Activated T-helper 1 cell treated with anti-CD3 and anti-CD28 coated beads, Interleukin-2, amount 50 U/mL, for 16 hours (primary cell): ENCODE data around the gene IL33.

ENCODE experiments used
- DNase-seq, 2 donors: peaks; one replicate each; pipeline ENCODE4 v3.0.0-alpha.2; 2020; ENCODE audit warnings: low read depth in 1 of 2, low spot score in 1 of 2

Gene IL33

DNA sequence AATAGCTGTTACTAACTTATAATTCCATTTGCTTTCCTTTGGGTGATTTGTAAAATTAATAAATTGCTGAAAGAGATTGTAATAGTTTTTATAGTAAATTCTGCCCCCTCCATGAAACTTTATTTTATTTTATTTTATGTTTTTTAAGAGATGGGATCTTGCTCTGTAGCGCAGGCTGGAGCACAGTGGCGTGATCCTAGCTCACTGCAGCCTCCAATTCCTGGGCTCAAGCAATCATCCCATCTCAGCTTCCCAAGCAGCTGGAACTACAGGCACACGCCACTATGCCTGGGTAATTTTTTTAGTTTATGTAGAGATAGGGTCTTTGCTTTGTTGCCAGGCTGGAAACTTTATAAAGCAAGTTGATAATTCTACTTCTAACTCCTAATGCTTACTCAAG is 395 bp downstream of the IL33 start:
- DNase-seq, result no peak

DNA sequence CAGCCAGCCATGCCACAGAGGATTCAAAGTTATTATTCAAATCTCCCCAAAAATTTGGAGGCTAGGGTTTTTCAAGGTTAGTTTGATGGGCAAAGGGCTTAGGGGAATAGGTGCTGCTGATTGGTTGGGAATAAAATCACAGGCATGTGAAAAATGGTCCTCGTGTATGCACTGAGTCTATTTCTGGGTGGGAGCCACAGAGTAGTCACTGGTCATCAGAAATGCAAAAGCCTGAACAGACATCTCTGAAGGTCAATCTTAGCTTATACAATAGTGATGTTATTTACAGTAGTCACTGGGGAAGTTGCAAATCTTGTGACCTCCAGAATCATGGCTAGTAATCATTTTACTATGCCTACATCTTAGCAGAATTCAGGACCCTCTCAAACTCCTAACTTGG is 1.3 kb downstream of the IL33 start:
- no peak for DNase-seq

DNA sequence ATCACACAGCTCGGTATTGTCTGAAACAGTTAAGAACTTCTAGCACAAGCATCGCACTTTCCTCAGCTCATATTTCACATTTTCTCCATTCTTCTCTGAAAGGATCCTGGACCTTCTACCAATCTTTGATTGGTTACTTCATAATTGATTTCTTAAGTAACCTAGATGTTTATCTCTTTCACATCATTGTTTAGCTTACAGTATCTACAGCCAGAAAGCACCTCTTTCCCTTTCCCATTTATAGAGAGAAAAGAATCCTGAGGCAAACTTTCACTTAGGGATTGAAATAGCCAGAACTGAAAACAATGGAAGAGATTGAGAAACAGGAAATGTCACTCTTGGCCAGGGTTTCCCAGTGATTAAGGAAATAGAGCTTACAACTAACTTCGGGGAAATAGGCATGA is 2.5 kb downstream of the IL33 start:
- DNase-seq, result no peak

DNA sequence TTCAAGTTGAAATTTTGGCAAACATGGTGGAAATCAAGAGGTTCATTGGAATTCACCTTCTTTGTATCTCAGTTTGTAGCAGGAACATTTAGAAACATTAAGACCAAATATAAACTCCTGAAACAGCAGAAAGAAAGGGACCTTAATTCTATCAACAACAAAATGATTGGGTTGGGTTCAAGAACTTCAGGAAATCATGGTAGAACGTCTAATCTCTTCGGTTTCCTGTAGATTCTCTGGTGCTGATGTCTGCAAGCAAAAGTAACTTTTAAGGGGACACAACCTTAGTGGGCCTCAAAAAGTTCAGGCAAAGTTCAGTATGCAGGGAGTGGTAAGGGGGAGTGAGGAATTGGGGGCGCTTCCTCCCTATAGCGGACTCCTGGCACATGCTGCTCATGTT is 3.4 kb downstream of the IL33 start:
- no peak for DNase-seq

DNA sequence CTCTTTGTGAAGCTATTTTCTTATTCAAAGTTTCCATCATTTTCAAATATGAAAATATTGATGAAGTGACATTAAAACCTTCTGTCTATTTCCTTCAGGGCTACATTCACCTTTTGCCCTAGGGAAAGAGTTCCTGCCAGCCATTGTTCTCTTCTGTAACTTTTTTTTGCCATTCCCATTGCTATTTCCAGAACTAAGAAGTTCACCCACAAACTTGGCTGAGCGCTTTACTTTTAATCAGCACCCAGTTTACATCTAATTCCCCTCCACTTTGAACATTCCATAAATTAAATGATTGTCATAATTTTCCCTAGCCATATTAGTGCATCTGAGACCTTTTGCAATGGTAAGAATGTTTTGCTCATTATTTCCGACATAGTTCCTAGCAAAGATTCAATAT is 4.4 kb downstream of the IL33 start:
- no peak for DNase-seq

DNA sequence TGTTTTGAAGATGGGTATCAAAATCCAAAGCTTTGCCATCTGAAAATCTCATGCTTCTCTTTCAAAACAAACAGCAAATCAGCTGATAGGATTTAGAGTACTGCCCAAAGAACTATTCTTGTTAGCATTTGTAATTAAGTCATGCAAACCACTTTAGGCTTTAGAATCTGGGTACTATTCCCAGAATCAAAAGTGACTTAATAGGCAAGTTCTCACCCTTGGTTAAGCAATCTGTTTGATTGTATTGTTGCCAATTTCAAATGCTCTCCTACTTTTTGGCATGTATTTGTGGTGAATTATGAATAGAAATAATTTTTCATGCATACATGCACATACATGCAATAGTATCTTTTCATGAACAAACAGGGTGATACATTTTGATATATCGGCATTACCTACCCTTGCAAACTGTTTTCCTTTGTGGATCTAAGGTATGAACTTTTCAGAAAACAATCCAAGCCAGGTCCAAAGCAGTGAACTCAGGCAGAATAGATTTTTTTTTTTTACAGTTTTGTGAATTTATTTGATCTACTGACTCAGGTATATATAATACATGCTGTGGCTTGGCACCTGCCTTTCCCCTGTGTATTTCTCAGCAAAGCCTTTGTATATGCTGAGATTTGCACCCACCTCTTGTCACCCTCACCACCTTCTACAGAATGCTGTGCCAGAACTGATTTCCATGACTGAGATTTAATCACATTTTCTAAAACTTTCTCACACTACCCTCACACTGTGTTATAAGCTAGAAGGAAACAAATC is 9.0 kb downstream of the IL33 start:
- DNase-seq, result no peak

DNA sequence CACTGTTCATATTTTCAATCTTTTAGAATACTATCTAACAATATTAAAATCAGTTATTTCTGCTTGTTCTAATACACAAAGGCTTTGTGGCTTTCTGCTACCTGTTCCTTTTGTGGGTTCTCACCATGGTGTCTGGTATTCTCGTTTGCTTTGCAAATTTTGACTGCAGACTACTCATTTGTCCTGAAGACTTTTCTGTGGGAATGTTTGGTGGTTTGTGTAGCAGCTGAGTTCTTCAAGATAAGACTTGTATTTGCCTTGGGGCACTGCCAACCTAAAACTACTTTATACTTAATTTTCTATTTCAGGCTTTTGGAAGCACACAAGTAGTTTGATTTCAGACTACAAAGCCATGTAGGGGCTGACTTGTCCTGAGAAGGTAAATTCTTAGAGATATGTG is 11.1 kb downstream of the IL33 start:
- DNase-seq, result no peak

DNA sequence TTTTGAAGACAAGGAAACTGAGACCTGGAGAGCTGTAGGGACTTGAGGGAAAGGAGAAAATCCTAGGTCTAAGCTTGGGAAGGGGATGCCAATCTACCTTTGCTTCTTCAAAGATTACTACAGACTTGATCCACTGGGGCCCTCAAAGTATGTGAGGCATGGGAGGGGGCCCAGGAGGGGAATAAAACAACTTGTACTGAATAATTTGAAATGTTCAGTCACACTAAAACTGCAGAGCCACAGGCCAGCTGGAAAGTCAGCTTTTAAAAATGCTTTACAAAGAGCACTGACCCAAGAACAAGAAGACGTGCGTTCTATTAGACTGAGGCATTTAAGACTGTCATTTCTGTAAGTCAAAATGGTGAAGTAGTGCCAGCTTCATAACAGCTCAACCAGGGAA is 13.6 kb downstream of the IL33 start:
- no peak for DNase-seq

DNA sequence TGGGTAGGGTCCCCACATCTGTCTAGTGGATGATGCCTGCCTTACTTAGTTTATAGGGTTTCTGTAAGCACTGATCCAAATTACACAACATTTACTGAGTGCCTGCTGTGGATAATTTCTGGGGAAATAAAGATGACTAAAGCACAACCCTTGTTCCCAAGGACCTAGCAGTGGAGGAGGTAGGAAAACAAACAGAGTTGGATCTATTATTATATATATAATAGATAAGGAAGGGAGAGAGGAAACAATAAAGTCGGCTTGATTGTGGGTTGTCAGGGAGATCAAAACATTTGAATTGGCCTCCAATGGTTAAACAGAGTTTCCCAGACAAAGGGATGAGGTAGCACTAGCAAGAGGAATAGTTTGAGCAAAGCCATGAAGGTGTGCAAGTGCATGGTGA is 14.0 kb downstream of the IL33 start:
- DNase-seq, result no peak

DNA sequence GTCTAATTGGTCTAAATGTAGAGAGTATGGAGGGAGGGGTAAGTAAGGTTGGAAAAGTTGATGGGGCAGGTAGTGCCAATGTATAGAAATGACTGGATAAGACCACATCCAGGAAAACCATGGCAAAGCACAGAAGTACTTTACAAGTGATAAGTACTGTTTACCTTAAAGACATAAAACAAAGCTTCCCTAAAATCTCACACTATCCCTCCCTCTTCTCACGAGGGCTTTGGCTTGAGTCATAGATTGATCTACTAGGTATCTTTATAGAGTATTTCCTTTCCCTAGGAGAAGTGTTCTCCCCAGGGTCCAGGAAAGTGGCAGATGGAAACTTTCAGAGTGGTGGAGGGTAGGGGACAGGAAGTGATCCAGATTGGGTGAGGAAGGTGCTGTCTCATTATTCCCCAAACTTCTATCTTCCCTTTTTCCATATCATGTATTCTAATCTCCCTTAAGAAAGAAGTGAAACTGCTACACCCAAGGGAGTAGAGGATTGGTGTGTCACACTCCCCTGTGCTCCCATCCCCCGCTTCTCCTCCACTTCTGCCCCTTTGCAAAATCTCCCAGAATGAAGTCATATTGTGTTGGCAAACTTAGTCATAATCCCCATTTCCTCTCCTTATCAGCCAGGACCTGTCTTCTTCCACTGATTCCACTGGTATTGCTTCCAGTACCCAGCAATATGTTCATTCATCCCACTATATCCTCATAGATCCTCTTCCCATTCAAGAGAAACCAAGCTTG is 14.6 kb downstream of the IL33 start:
- DNase-seq, result no peak

DNA sequence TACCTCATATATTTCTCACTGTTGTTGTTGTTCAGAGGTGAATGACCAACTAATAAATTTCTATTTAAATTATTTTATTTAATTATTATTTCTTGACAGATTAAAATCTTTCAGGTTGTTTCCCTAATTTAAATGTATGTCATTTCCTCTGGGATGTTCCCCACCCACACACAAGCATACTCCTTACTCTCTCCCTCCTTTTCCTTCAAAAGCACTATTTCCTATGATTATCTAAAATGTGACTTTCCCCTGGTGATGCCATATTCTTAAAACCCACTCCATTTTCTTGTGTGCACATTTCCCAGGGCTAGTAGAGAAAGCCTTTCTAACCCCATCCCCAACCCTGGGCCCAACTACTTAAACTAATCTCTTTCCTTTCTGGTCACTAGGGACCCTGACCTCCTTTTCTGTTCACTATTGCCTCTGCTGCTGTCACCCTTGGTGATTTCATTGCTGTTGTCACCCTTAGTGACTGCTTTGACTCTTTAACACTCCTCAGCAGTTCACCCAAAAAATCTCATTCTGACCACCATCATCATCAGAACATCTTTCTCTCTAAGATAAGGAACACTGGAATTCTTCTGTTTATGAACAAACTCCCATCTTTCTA is 16.8 kb downstream of the IL33 start:
- DNase-seq, result no peak

DNA sequence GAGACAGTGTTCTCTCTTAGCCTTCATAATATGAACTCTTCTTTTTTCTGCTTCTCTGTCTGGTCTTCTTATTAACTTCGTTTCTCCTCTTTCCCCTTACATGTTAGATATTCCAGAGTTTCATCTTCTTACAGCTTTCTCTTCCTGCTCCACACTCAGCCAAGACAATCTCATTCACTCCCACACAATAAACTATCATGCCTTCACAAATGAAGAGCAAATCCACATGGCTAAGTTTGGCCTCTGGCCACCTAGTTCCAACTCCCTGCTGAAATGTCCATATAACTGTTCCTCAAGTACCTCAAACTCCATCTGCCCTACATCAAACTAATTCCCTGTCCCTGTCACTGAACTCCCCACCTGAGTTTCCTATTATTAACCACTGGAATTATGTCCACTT is 18.4 kb downstream of the IL33 start:
- DNase-seq, result no peak

DNA sequence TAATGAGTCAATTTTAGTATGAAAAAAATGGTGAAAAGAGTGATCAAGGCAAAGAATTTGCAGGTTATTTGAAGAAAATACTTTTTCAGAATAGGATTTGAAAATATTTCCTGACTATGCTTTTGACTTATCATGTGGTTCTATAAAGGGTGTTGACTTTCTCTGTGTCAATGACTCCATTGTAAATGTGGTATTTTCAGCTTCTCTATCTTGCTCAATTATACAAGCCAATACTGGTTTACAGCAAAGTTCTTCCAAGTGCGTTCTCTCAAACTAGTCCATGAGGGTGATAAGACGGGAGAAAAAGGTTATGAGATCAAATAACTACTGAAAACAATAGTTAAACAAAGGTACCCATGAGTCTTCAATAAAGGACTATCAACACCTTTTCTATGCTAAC is 21.7 kb downstream of the IL33 start:
- DNase-seq, result no peak

DNA sequence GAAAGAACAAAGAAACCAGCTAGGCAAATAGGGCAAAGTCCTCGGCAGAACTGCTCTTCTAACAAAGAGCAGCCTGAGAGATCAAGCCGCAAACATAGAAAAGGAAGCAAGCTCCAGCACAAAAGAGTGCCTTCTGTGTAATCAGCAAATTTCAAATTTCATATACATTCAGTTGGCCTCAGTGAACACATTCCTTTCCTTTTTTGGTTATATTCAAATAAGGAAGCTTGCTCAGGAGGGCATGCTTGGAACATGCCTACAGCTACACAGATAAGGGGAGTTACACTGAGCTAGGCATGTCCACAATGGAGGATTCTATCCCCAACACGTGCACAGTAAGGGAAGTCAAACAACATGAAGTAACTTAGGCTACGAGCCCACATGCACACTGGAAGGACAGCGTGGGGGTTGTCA is 23.4 kb downstream of the IL33 start:
- DNase-seq, result no peak

DNA sequence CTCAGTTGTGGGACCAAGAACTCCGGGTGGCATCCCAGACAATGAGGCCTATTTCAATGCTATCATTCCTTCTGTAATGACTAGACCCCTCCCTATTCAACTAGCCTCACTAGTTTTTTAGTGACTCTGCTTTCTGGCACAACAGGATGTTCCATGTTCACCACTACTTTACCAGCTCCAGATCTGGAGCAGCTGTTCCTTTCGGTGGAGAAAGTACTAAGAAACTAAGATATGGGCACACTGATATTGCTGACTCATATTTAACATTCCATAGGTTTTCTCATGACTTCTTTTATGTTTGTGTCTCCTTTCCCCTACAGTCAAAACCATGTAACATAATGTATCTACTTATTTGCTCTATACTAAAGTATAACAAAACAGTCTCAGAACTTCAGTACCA is 24.1 kb downstream of the IL33 start:
- no peak for DNase-seq

DNA sequence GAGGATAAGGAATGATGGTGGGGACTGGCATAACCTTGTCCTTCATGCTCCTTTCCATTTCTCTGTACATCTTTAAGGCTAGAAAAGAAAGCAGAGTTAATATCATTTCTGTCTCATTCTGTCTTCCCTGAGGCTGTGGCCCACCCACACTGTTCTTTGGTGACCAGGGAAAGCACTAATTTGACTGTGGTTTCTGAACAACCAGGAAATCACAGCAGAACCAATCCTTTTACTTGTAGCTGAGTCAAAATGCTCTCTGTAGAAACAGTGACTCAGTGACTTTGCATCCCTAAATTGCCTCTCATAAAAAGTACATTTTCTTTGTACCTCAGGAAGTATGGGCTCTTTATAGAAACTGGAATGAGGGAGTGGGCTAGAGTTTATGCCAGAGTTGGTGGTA is 28.1 kb downstream of the IL33 start:
- no peak for DNase-seq

DNA sequence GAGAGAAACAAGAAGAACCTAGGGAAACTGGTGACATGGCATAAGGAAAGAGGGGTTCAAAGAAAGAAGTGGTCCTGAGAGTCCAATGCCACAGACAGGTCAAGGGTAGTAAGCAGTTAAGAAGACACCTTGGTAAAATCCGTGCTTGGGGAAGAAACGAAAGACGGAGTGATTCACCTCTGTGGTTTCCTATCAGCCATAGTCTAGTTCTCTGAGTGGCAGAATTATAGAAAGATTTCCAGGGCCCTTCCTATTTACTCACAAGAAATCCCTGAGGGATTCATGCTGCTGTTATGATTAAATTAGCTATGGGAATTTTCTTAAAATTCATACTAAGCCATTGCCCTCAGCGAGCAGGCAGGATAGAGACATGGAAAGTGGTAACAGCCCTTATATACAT is 31.7 kb downstream of the IL33 start:
- no peak for DNase-seq

DNA sequence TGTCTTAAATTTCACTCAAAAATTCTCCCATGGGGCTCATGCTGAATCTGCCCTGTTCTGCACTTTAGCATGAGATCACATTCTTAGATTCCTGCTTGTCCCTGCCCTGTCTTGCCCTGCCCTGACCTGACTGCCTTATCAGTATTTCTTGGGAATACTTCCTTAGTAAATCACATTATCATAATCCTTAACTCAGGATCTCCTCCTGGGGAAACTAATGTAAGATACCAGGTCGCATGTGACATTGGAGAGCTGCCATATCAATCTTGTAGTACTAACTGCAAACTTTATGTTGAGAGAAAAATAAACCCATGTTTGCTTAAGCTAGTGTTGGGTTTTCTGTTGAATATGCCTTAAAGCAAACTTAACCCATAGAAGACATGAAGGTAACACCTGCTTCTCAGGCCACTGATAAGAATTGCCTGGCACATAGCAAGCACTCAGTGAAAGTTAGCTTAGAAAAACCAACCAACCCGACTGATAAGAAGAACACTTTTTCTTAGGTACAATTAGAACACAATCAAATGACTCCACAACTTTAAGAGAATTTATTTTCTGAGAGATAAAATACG is 53.3 kb downstream of the IL33 start:
- no peak for DNase-seq

DNA sequence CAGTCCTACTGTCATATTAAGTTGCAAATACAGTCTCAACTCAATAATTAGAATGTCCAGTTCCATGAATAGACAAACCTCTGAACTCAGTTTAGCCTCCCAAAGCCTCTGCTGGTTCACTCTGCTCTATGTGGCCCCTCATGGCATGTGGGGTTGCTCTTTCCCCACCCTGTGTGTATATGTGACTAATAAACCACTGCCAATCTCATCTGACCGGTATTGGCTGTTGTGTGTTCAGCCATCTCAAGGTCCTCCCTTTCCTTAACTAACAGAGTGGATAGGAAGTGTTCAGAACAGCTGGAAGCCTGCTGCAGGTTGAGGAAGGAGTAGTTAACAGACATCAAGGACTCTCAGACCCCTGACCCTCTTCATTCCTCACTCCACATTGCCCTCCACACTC is 55.3 kb downstream of the IL33 start:
- DNase-seq, result no peak

DNA sequence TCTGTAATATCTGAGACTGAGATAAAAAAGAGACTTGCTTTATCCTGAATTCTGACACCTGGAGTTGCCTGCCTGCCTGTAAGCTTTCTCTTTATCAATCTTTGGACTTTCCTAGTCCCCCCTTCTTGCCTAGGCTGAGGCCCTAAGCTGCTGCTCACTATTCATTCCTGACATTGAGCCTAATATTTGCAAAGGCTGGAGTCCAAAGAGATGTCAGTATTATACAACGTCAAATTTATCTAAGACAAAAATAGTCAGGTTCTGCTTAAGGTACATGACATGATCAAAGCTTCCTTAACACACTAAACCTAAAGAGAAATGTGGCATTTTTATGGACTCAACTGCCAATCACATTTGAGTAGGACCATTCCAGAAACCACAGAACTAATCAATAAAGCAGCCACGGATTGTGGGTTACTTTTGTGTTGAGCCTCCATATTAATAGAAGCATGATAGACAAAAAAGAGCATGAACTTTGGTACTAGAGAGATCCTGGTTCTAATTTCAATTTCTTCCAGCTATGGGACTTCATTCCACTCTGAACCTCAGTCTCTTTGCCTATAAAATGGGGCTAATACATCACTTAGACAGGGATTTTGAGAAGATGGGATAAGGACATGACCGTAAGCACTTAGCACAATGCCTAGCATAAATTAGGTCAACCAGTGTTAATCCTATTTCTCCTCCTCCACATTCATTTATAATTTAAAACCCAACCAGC is 56.1 kb downstream of the IL33 start:
- no peak for DNase-seq

DNA sequence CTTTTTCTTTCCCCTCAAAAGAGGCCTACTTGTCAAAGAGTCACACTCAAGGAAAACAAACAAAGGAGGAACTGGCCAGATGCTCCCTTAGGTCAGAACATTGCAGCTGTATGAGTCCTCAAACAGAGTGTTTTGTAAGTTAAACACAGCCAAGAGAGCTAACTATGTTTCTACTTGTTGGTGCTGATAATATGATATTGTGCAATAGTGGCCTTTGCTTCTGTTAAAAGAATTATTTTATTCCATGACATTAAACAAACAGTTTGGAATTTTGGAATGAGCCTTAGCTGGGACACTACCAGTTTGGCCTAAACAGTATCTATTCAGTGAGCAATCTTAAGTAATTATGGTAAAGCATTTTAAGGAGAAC is 56.6 kb downstream of the IL33 start:
- DNase-seq, result no peak

DNA sequence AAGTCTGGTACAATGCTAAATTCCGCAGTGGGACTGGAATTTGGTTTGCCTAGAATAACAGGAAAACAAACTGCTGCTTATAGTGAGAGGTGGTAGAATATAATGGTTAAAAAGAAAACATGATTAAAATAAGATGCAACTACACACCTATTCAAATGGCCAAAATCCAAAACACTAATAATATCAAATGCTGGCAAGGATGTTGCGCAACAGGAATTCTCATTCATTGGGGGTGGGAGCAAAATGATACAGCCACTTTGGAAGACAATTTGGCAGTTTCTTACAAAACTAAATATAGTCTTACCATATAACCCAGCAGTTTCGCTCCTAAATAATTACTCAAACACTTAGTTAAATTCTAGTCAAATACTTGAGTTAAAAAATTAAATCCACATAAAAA is 61.8 kb downstream of the IL33 start:
- DNase-seq, result no peak
